SK-N-MC (cell line): ENCODE data around the gene WASL.

Experiments used
- EZH2 ChIP-seq: fragments of 200-600 bp; sonication (generic); IDR thresholded peaks from one replicate; pipeline ENCODE4 v1.6.1; 2017; ENCODE audit warnings: antibody characterized with exemption
- FOXP2 ChIP-seq: optimal IDR thresholded peaks from 2 replicates; pipeline ENCODE3; 2011; ENCODE audit warnings: mild to moderate bottlenecking, moderate library complexity; ENCODE audit not compliant: insufficient read depth; ENCODE audit errors: extremely low read length, control extremely low read depth

DNA sequence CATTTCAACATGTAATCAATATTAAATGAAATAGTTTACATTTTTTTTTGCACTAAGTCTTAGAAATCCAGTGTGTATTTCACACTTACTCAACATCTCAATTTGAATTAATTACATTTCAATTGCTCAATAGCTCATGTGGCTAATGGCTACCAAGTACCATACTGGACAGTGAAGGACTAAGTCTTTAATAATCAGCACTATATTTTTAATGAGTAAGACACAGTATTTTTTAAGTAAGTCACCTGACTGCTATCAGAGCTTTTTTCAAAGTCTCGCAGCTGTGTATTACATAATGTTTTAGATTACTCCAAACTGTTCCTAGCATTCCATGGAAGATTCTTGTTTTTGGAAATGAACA lies 19.6 kb downstream of the WASL start:
- TF ChIP-seq EZH2 (no peak), FOXP2 (no peak)
